ENCODE measurements around the gene PTGIR. TPM values are rescaled to one million over a fixed set of nuclear protein-coding genes. Genes with fewer than 3 reads are reported as not detected.

The PTGIR gene
- total and polyA plus RNA-seq, 8 donors: 0.56 to 4.6 (median 2.6) TPM

GRCh38 chr19:46585539-46585938, 39.4 kb downstream of the PTGIR start:
- no peaks in the 10 kb centered on the region for H3K4me1 ChIP-seq
- intact Hi-C loops (cut with DNase I): no loop called here
- no peak for FAIRE-seq
- H3K27me3 ChIP-seq: no peaks in the 10 kb centered on the region
- no peak for DNase-seq
- no peak overlapping the region for H3K4me3 ChIP-seq
- no peak overlapping the region for H3K27ac ChIP-seq
- TF ChIP-seq CTCF (IDR thresholded peaks at IDR 0.05): no peak
- H3K36me3 ChIP-seq: no peaks in the 10 kb centered on the region
- no peak for ATAC-seq
- no peaks in the 10 kb centered on the region for H3K9me3 ChIP-seq
- WGBS, 2 donors: 89 to 94% methylated on average over 1 of the region's 1 CpG

GRCh38 chr19:46580247-46580646, 44.6 kb downstream of the PTGIR start:
- ATAC-seq (no peak), DNase-seq (no peak), FAIRE-seq (no peak)
- Histone ChIP-seq H3K9me3 (no peaks in the 10 kb centered on the region), H3K36me3 (no peaks in the 10 kb centered on the region), H3K27ac (no peak overlapping the region), H3K4me3 (no peak overlapping the region), H3K4me1 (no peaks in the 10 kb centered on the region), H3K27me3 (no peaks in the 10 kb centered on the region)
- no peak for TF ChIP-seq CTCF (IDR thresholded peaks at IDR 0.05)
- 69 to 91% methylated on average over 2 of the region's 2 CpGs for WGBS, 2 donors
- intact Hi-C loops (cut with DNase I): no loop called here

- ATAC-seq: no peak
- Histone ChIP-seq H3K9me3 (no peaks in the 10 kb centered on the region), H3K4me3 (no peak overlapping the region), H3K36me3 (no peaks in the 10 kb centered on the region), H3K4me1 (no peaks in the 10 kb centered on the region), H3K27me3 (no peaks in the 10 kb centered on the region), H3K27ac (no peak overlapping the region)
- no peak for FAIRE-seq
- DNase-seq: no peak
- TF ChIP-seq CTCF (IDR thresholded peaks at IDR 0.05): peak in 1 of 4 donors; percentile 18
- WGBS, 2 donors: 47 to 60% methylated on average over 8 of the region's 8 CpGs
- intact Hi-C loops (cut with DNase I): no loop called here
Measured at GRCh38 chr19:46579361-46579879, 45.5 kb downstream of the PTGIR start.

- no peaks in the 10 kb centered on the region for H3K9me3 ChIP-seq
- no peak for ATAC-seq
- H3K27ac ChIP-seq: no peak overlapping the region
- 91 to 95% methylated on average over 4 of the region's 4 CpGs for WGBS, 2 donors
- H3K27me3 ChIP-seq: no peaks in the 10 kb centered on the region
- H3K4me1 ChIP-seq: no peaks in the 10 kb centered on the region
- FAIRE-seq: no peak
- intact Hi-C loops (cut with DNase I): no loop called here
- H3K4me3 ChIP-seq: no peak overlapping the region
- TF ChIP-seq CTCF (IDR thresholded peaks at IDR 0.05): no peak
- H3K36me3 ChIP-seq: no peaks in the 10 kb centered on the region
- no peak for DNase-seq
Measured at GRCh38 chr19:46578450-46578849, 46.4 kb downstream of the PTGIR start.

GRCh38 chr19:46574533-46574932, 50.4 kb downstream of the PTGIR start:
- intact Hi-C loops (cut with DNase I): no loop called here
- FAIRE-seq (no peak), ATAC-seq (no peak), DNase-seq (no peak)
- no peaks in the 10 kb centered on the region for H3K4me1 ChIP-seq
- no peak for TF ChIP-seq CTCF (IDR thresholded peaks at IDR 0.05)
- 73 to 81% methylated on average over 11 of the region's 11 CpGs for WGBS, 2 donors
- H3K9me3 ChIP-seq: no peaks in the 10 kb centered on the region
- H3K27ac ChIP-seq: no peak overlapping the region
- no peaks in the 10 kb centered on the region for H3K27me3 ChIP-seq
- H3K36me3 ChIP-seq: no peaks in the 10 kb centered on the region
- no peak overlapping the region for H3K4me3 ChIP-seq
